Heart left ventricle (tissue), 16 donors: ENCODE data around the gene DBF4. TPM values are rescaled to one million over a fixed set of nuclear protein-coding genes. Genes with fewer than 3 reads are reported as not detected.

Source experiments
- ATAC-seq, 4 donors: fragments of 200-7000 bp; cut with Tn5 transposase; one replicate each; pipeline ENCODE4 v1.9.1; 2020 to 2022; ENCODE audit warnings: moderate library complexity in 4 of 4, mild to moderate bottlenecking in 3 of 4, moderate number of reproducible peaks in 1 of 4
- DNase-seq, 5 donors: peaks; one replicate each; pipeline ENCODE4 v3.0.0-alpha.2; 2020
- H3K27ac ChIP-seq, 12 donors: fragments of 200-600 bp; sonication (generic) in 4 of 12; one replicate each; pipeline versions ENCODE4 v1.5.0 to v1.8.0; 2016 to 2022; ENCODE audit warnings: mild to moderate bottlenecking in 2 of 12
- H3K27me3 ChIP-seq, 9 donors: fragments of 200-600 bp; sonication (generic) in 2 of 9; one replicate each; pipeline versions ENCODE4 v1.5.1 to v1.8.0; 2016 to 2022; ENCODE audit warnings: mild to moderate bottlenecking in 3 of 9
- H3K36me3 ChIP-seq, 9 donors: fragments of 200-600 bp; sonication (generic) in 2 of 9; one replicate each; pipeline versions ENCODE4 v1.5.0 to v1.8.0; 2018 to 2022; ENCODE audit warnings: mild to moderate bottlenecking in 2 of 9
- H3K4me1 ChIP-seq, 12 donors: fragments of 200-600 bp; sonication (generic) in 4 of 12; one replicate each; pipeline versions ENCODE4 v1.5.0 to v1.8.0; 2016 to 2022; ENCODE audit warnings: mild to moderate bottlenecking in 3 of 12
- H3K4me3 ChIP-seq, 12 donors: fragments of 200-600 bp; sonication (generic) in 4 of 12; one replicate each; pipeline versions ENCODE4 v1.5.0 to v1.8.0; 2017 to 2022; ENCODE audit warnings: mild to moderate bottlenecking in 9 of 12, moderate library complexity in 4 of 12
- H3K9me3 ChIP-seq, 12 donors: fragments of 200-600 bp; sonication (generic) in 4 of 12; one replicate each; pipeline versions ENCODE4 v1.5.0 to v1.8.0; 2016 to 2022; ENCODE audit warnings: mild to moderate bottlenecking in 1 of 12
- CTCF ChIP-seq, 12 donors: fragments of 200-600 bp; sonication (generic) in 4 of 12; IDR thresholded peaks; one replicate each; pipeline versions ENCODE4 v1.5.0 to v1.8.0; 2018 to 2022; ENCODE audit warnings: antibody characterized with exemption in 12 of 12, mild to moderate bottlenecking in 5 of 12
- POLR2A ChIP-seq, 2 donors: fragments of 450-650 bp; IDR thresholded peaks; one replicate each; pipeline ENCODE4 v1.6.1; 2017; ENCODE audit warnings: antibody characterized with exemption in 2 of 2, mild to moderate bottlenecking in 2 of 2, moderate library complexity in 2 of 2
- WGBS, 4 donors: extraction: QIAGEN DNeasy Blood & Tissue Kit in 2 of 4; methylation state at CpG; one replicate each; pipeline versions ENCODE4 v1.1.5 to v1.1.7; 2013 to 2018; 5-methylcytosine and 5-hydroxymethylcytosine counted together
- intact Hi-C, 10 donors: fragments of 100-400 bp; cut with DNase I; formaldehyde crosslinking; loops; one replicate each; pipeline versions ENCODE4 v1.11.1 to v1.14.2; 2022
- polyA plus RNA-seq, 2 donors: library from polyadenylated mRNA; stranded (reverse); fragments of 200-250 nt; gene quantifications; one replicate each; pipeline ENCODE4 v1.2.3, GENCODE V29; 2013
- total RNA-seq, 9 donors: library from RNA; depleted of rRNA in 2 of 9; stranded (reverse); fragments of >200 nt in 2 of 9; fragmentation: NEBNext Ultra II Directional in 3 of 9; extraction: Animal tissue kit (Norgen Biotek cat#: 25700) in 3 of 9; gene quantifications; one replicate each; pipeline versions ENCODE4 v1.1.0 to v1.2.4, GENCODE V29; 2016 to 2023
- donor health status: ischemic (EF 13 %, LVEDD 7.1; RV severe dilation, severe dysfunction).
- donor health status: healthy with polysubstance abuse.
- donor health status: DM: no; HTN: yes; CAD: no.
- donor health status: DM: no; HTN: no; CAD: no.
- donor health status: ischemic (EF 25% LVEDD 6.9; RV normal size, moderate dysfunction).
- donor health status: ischemic (EF 25% LVEDD 5.7; RV mildly dilated, moderate dysfunction).
- donor health status: healthy.
- donor health status: DM: yes; HTN: yes; CAD: no.
- donor health status: ischemic (EF 35%, LVEDD 5.7; RV mildly dilated, moderate dysfunction).
- donor health status: nonischemic (EF 11% LVEDD 7.7; RV severe dilation, severe dysfunction).
- donor health status: DM: yes; HTN: yes; CAD: no.
- donor health status: PGD.
- donor health status: ischemic (EF 29% LVEDD 5.4; RV normal size, mild dysfunction).
- donor health status: nonischemic (EF 23%, LVEDD 6.1; RV moderate dilation, normal function).

Gene DBF4
- total and polyA plus RNA-seq, 11 donors: 1.0 to 7.8 (median 2.4) TPM

GRCh38 chr7:87876869-87877234 lies 559 bp downstream of the DBF4 start:
- DNase-seq (peak; percentile 46 to 79 (median 65)), ATAC-seq (peak; percentile 44 to 77 (median 72))
- Histone ChIP-seq H3K27me3 (no peaks in the 10 kb centered on the region), H3K4me3 (peak overlapping the region; percentile 62 to 94 (median 76)), H3K36me3 (no peaks in the 10 kb centered on the region), H3K4me1 (peaks cover 0 to 48% (median 18%) of the 10 kb centered on the region in 12 donors), H3K9me3 (peaks cover 0 to 12% (median under 1%) of the 10 kb centered on the region in 12 donors), H3K27ac (peak overlapping the region; percentile 36 to 94 (median 91))
- no peak for TF ChIP-seq POLR2A (IDR thresholded peaks at IDR 0.05)
- TF ChIP-seq CTCF (IDR thresholded peaks at IDR 0.05): no peak
- intact Hi-C loops: loop anchor here in 5 of 10 donors (2.0 to 10.0 kb wide), 7 partner anchors 82 to 535 kb away; partner anchors contain the start of genes RUNDC3B (in 2 of the 5) and CROT (in 1 of the 5)
- 0 to 1% (median 1%) methylated on average over 22 to 27 of the region's 27 CpGs for WGBS, 4 donors

GRCh38 chr7:87877366-87878040 lies 1.2 kb downstream of the DBF4 start:
- ATAC-seq: no peak
- H3K9me3 ChIP-seq: peaks cover 0 to 5% (median 0%) of the 10 kb centered on the region in 12 donors
- no peak for DNase-seq

GRCh38 chr7:87878208-87878735 lies 2.0 kb downstream of the DBF4 start:
- TF ChIP-seq POLR2A (IDR thresholded peaks at IDR 0.05) (no peak), CTCF (IDR thresholded peaks at IDR 0.05) (no peak)
- ATAC-seq: no peak
- Histone ChIP-seq H3K36me3 (no peaks in the 10 kb centered on the region), H3K27ac (no peak overlapping the region), H3K4me1 (peaks cover 0 to 37% (median 18%) of the 10 kb centered on the region in 12 donors), H3K27me3 (no peaks in the 10 kb centered on the region), H3K4me3 (peak overlapping the region in 3 of 12 donors; percentile 76 to 94 (median 92)), H3K9me3 (no peaks in the 10 kb centered on the region)
- intact Hi-C loops: loop anchor here in 5 of 10 donors (5.0 to 10.0 kb wide), 6 partner anchors 83 to 536 kb away; partner anchors contain the start of genes RUNDC3B (in 2 of the 5) and CROT (in 1 of the 5)
- no peak for DNase-seq
- WGBS, 4 donors: 65 to 72% (median 69%) methylated on average over 3 of the region's 3 CpGs

More at GRCh38 chr7:87877366-87878040, 1.2 kb downstream of the DBF4 start:
- Histone ChIP-seq H3K4me1 (peaks cover 0 to 43% (median 18%) of the 10 kb centered on the region in 12 donors), H3K27me3 (no peaks in the 10 kb centered on the region), H3K36me3 (no peaks in the 10 kb centered on the region), H3K27ac (peak overlapping the region in 9 of 12 donors; percentile 81 to 94 (median 91)), H3K4me3 (peak overlapping the region; percentile 62 to 94 (median 76))
- WGBS, 4 donors: 13 to 16% (median 15%) methylated on average over 10 of the region's 10 CpGs
- TF ChIP-seq CTCF (IDR thresholded peaks at IDR 0.05): no peak
- no peak for TF ChIP-seq POLR2A (IDR thresholded peaks at IDR 0.05)
- intact Hi-C loops: loop anchor here in 5 of 10 donors (2.0 to 10.0 kb wide), 7 partner anchors 83 to 535 kb away; partner anchors contain the start of genes RUNDC3B (in 2 of the 5) and CROT (in 1 of the 5)
